OCI-LY7 (cell line): ENCODE data around the gene ZFR2. TPM values are rescaled to one million over a fixed set of nuclear protein-coding genes. Genes with fewer than 3 reads are reported as not detected.

Source experiments
- BruUV-seq: library from RNA; stranded (reverse); fragments of 400-500 nt; replicated peaks from 2 replicates; lab custom pipeline; 2021; lab: Mats Ljungman, UMichigan
- CTCF ChIA-PET: fragments of 300-600 bp; sonication (Branson Sonifier 250); formaldehyde crosslinking; loops from one replicate; lab custom pipeline; 2022; ENCODE audit warnings: antibody characterized with exemption; ENCODE audit not compliant: unreplicated experiment; lab: Charles Lee
- POLR2A ChIA-PET: fragments of 300-600 bp; sonication (Branson Sonifier 250); formaldehyde crosslinking; loops from one replicate; lab custom pipeline; 2022; ENCODE audit warnings: antibody characterized with exemption; lab: Charles Lee
- DNase-seq: peaks from one replicate; pipeline ENCODE4 v3.0.0-alpha.2; 2015; ENCODE audit warnings: low spot score
- H2AFZ ChIP-seq: fragments of 200-600 bp; sonication (generic), shearing (Covaris generic); 2 replicates; pipeline ENCODE4 v1.6.1; 2014; ENCODE audit warnings: mild to moderate bottlenecking, antibody characterized with exemption, low read length, moderate library complexity
- H3K27ac ChIP-seq: fragments of 200-600 bp; sonication (generic); 2 replicates; pipeline ENCODE4 v1.5.1; 2014; ENCODE audit warnings: mixed run types, low read depth, mild to moderate bottlenecking, moderate library complexity, low read length, inconsistent platforms; ENCODE audit not compliant: poor library complexity, severe bottlenecking
- H3K36me3 ChIP-seq: fragments of 200-600 bp; sonication (generic); 2 replicates; pipeline ENCODE4 v1.6.1; 2014; ENCODE audit warnings: mild to moderate bottlenecking, antibody characterized with exemption, low read length, moderate library complexity, mixed read lengths; ENCODE audit not compliant: insufficient read depth
- H3K4me1 ChIP-seq: fragments of 200-600 bp; sonication (generic); 2 replicates; pipeline ENCODE4 v1.5.1; 2014; ENCODE audit warnings: mild to moderate bottlenecking, low read length; ENCODE audit not compliant: insufficient read depth, poor library complexity, severe bottlenecking
- H3K4me2 ChIP-seq: fragments of 200-600 bp; sonication (generic); 2 replicates; pipeline ENCODE4 v1.6.1; 2014; ENCODE audit warnings: mild to moderate bottlenecking, low read length
- H3K4me3 ChIP-seq: fragments of 200-600 bp; sonication (generic); 2 replicates; pipeline ENCODE4 v1.5.1; 2014; ENCODE audit warnings: mild to moderate bottlenecking, low read depth, low read length; ENCODE audit not compliant: poor library complexity, severe bottlenecking
- H3K79me2 ChIP-seq: fragments of 200-600 bp; sonication (generic); 2 replicates; pipeline ENCODE4 v1.6.1; 2016; ENCODE audit warnings: low read depth, mild to moderate bottlenecking, low read length, moderate library complexity, mixed read lengths; ENCODE audit not compliant: insufficient read depth
- H3K9me2 ChIP-seq: fragments of 200-600 bp; sonication (generic); 2 replicates; pipeline ENCODE4 v1.6.1; 2016; ENCODE audit warnings: mild to moderate bottlenecking, low read length, mixed read lengths; ENCODE audit not compliant: insufficient read depth
- H3K9me3 ChIP-seq: fragments of 200-600 bp; sonication (generic); 2 replicates; pipeline ENCODE4 v1.6.1; 2014; ENCODE audit warnings: mild to moderate bottlenecking, mixed run types, low read length, mixed read lengths
- H4K20me1 ChIP-seq: fragments of 200-600 bp; sonication (generic); 2 replicates; pipeline ENCODE4 v1.6.1; 2014; ENCODE audit warnings: mild to moderate bottlenecking, antibody characterized with exemption, low read length, moderate library complexity, mixed read lengths; ENCODE audit not compliant: insufficient read depth
- EZH2phosphoT487 ChIP-seq: fragments of 200-600 bp; sonication (generic); IDR thresholded peaks from 2 replicates; pipeline ENCODE4 v1.6.1; 2018; ENCODE audit warnings: low read depth, borderline replicate concordance, mild to moderate bottlenecking, mixed run types, antibody characterized with exemption, low read length, moderate library complexity, mixed read lengths
- intact Hi-C: fragments of 100-400 bp; cut with micrococcal nuclease; formaldehyde crosslinking; loops from one replicate; pipeline ENCODE4 v1.10.0; 2022; ENCODE audit not compliant: unreplicated experiment
- total RNA-seq, 2 experiments: library from RNA; depleted of rRNA in 1 of 2; stranded (reverse); fragments of >200 nt in 1 of 2; shearing (Covaris generic) in 1 of 2; gene quantifications; 2 replicates each; pipeline ENCODE4 v1.2.3, GENCODE V29; 2014 to 2022
- TF ChIP-seq, protein P1 (sequence below): fragments of 200-600 bp; sonication (generic); conservative IDR thresholded peaks from 2 replicates; pipeline ENCODE4 v1.5.1; 2014; ENCODE audit warnings: mild to moderate bottlenecking, antibody characterized with exemption, low read length, moderate library complexity, mixed read lengths

Gene ZFR2
- total RNA-seq, 2 experiments from 2014 or later, result not detected

DNA sequence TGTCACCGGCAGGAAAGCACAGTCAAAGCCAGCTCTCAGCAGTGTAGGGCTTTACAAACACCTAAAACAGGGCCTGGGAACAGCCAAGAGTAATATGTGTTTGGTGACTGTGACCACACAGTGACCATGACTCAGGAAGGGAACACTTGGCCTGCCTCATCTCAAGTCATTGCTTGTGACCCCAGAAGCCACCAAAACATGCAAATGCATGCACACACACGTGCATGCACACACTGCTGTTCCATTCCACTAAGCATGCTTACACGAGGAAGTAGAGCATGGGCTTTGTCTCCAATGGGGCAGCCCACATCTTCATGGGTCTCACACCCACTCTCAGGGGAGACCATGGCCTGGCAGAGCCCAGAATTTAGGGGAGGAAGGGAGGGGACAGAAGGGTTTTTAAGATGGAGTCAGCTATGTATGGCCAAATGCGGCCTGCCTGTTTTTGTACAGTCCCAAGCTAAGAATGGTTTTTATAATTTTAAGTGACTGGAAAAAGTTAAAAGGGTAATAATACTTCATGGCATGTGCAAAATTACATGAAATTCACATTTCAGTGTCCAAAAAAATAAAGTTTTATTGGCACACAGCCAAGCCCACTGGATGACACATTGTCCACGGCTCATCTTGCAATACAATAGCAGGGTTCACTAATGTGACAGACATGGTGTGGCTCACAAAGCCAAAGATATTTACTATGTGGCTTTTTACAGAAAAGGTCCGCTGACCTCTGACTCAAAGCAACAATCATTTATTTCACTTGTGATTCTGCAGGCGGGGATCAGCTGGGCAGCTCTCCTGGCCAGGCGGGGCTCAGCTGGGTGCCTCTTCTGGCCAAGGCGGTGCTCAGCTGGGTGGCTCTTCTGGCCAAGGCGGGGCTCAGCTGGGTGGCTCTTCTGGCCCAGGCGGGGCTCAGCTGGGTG, 17.3 kb downstream of the ZFR2 start:
- ChIA-PET CTCF (no interaction called here), POLR2A (no interaction called here)
- Histone ChIP-seq H3K4me3 (no peak overlapping the region), H4K20me1 (no peaks in the 10 kb centered on the region), H3K36me3 (no peaks in the 10 kb centered on the region), H3K27ac (no peak overlapping the region), H3K79me2 (no peaks in the 10 kb centered on the region), H3K4me1 (no peaks in the 10 kb centered on the region), H3K9me3 (no peaks in the 10 kb centered on the region), H3K9me2 (no peaks in the 10 kb centered on the region), H2AFZ (no peak overlapping the region), H3K4me2 (no peak overlapping the region)
- TF ChIP-seq, protein P1, sequence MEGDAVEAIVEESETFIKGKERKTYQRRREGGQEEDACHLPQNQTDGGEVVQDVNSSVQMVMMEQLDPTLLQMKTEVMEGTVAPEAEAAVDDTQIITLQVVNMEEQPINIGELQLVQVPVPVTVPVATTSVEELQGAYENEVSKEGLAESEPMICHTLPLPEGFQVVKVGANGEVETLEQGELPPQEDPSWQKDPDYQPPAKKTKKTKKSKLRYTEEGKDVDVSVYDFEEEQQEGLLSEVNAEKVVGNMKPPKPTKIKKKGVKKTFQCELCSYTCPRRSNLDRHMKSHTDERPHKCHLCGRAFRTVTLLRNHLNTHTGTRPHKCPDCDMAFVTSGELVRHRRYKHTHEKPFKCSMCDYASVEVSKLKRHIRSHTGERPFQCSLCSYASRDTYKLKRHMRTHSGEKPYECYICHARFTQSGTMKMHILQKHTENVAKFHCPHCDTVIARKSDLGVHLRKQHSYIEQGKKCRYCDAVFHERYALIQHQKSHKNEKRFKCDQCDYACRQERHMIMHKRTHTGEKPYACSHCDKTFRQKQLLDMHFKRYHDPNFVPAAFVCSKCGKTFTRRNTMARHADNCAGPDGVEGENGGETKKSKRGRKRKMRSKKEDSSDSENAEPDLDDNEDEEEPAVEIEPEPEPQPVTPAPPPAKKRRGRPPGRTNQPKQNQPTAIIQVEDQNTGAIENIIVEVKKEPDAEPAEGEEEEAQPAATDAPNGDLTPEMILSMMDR, result no peak
- no peak for TF ChIP-seq EZH2phosphoT487
- intact Hi-C loops, result no loop called here
- BruUV-seq, result no TSS peak
- no peak for DNase-seq

DNA sequence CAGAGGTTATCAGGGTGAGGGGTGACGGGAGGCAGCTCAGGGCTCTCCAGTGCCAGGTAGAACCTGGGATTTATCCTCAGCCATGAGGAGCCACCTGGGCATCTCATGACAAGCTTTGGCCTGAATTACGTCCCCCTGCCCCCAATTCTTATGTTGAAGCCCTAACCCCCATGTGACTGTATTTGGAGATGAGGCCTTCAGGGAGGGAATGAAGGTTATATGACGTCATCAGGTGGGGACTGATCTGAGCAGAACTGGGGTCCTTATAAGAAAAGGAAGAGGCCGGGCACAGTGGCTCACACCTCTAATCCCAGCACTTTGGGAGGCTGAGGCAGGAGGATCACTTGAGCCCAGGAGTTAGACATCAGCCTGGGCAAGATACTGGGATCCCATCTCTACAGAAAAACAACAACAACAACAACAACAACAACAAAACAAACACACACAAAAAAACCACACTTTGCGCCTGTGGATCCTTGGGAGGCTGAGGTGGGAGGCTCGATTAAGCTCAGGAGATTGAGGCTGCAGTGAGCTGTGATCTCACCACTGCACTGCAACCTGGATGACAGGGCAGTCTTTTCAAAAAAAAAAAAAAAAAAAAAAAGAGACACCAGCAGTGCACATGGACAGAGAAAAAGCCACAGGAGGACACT, 18.4 kb downstream of the ZFR2 start:
- Histone ChIP-seq H3K4me3 (no peak overlapping the region), H3K4me1 (no peaks in the 10 kb centered on the region), H3K79me2 (no peaks in the 10 kb centered on the region), H3K9me3 (no peaks in the 10 kb centered on the region), H3K27ac (no peak overlapping the region), H3K9me2 (no peaks in the 10 kb centered on the region), H4K20me1 (no peaks in the 10 kb centered on the region), H3K4me2 (no peak overlapping the region), H3K36me3 (no peaks in the 10 kb centered on the region), H2AFZ (no peak overlapping the region)
- no peak for TF ChIP-seq EZH2phosphoT487
- TF ChIP-seq, protein P1, result no peak
- ChIA-PET POLR2A (no interaction called here), CTCF (no interaction called here)
- intact Hi-C loops, result no loop called here
- DNase-seq, result no peak
- BruUV-seq, result no TSS peak
